GM12872 (cell line): ENCODE data around the gene AFF3.

Experiments
- TF ChIP-seq, protein P1 (sequence below): IDR thresholded peaks from 3 replicates; pipeline ENCODE4 v1.5.1; 2011; ENCODE audit warnings: low read depth, mild to moderate bottlenecking, low read length, moderate library complexity; ENCODE audit not compliant: insufficient read depth

Gene AFF3

DNA sequence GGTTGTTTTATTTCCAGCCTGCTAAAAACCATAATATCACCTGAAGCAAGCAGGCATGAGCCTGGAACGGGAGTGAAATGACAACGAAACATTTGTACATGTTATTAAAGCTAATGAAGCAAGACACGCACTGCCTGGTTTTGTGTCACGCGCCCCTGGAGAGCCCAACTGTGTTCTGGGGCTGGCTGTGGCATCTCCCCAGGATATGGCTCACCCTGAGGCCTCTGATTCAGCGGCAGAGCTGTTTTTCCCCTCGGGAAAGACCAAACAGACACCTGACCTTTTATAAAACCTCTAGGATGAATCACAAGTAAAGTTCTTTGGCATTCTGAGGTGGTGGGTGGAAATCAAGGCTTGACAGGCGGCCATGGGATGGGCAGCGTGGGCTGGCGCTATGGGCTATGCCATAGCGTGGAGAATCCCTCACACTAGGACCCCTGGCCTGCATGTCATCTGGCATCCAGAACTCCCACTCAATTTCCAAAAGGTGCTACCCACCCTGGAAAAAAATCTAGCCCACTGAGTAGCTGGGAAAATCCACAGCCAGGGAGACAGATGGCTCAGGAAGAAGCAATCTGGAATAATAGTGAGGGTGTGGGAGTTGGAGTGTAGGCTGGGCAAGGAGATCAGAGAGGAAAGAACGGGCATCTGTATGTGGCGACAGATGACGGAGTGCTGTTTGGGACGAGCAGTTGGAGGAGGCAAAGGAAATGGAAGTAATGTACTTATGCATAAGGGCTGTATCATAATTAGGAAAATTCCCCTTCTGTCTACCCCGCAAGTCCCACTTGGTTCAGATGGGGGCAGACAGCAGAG, 262.0 kb downstream of the AFF3 start:
- TF ChIP-seq, protein P1, sequence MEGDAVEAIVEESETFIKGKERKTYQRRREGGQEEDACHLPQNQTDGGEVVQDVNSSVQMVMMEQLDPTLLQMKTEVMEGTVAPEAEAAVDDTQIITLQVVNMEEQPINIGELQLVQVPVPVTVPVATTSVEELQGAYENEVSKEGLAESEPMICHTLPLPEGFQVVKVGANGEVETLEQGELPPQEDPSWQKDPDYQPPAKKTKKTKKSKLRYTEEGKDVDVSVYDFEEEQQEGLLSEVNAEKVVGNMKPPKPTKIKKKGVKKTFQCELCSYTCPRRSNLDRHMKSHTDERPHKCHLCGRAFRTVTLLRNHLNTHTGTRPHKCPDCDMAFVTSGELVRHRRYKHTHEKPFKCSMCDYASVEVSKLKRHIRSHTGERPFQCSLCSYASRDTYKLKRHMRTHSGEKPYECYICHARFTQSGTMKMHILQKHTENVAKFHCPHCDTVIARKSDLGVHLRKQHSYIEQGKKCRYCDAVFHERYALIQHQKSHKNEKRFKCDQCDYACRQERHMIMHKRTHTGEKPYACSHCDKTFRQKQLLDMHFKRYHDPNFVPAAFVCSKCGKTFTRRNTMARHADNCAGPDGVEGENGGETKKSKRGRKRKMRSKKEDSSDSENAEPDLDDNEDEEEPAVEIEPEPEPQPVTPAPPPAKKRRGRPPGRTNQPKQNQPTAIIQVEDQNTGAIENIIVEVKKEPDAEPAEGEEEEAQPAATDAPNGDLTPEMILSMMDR, result no peak

DNA sequence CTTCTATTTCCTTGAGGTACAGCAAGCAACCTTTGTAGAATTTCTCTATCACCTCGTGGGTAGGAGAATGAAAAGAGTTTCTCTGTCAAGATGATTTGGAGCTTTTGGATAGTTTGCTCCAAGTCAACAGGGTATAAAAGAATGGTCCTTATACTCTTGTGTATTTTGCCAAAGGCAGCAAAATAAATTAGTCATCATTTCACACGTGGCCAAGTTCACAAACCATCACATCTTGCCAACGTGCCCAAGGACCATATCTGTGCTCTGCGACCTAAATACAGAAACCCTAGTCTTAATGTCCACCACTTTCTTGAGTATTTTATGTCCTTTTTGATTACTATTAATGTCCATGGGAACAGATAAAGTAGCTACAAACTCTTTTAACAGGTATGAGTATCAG, 262.9 kb downstream of the AFF3 start:
- TF ChIP-seq, protein P1, result no peak

DNA sequence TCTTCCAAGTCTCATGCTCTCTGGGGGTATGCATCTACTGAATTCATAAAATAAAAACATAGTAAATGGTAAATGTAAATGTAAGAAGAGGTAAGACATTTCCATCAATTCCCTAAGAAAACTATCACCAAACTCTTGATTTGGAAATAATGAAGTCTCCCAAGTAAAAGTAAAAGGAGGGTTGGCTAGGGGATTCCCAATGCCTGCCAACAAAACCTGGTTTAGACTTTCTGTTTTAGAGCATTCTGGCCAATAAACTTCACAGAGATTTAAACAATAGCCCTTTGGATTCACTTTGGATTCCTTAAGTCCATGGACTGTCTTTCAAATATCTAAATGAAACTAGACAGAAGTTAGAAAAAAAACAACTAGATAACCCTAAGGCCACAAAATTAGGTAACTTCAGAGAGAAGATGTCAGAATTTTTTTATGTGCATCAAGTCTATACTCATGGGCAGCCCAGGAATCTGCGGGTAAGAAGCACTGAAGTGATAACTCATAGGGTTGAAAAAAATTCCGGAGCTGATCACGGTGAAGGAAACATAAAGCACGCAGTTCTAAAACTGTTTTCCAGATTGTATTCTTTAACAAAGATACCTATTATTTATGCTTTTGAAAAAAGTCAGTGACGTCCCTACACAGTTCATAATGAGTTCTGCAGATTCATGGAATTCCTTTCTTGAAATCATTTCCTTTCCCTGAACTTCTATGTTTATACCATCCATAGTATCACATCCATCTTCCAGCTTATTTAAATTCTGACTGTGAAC, 263.6 kb downstream of the AFF3 start:
- TF ChIP-seq, protein P1, result no peak

DNA sequence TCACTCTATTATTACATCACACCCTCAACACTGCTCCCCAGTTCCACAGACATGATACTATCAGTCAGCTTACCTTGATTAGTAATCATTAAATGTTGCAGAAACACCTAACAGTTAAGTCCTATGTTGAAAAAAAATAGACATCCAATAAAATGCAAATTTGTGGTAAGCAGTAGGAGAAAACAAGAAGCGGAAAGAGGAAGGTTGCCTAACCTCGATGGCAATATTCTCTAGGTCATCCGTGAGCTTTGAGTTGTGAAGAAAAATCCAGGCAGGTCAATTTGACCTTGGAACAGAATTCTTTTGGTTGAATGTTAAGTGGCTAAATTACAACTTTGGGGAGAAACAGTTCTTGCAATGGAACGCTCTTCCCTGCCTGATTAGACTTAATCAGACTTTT, 264.4 kb downstream of the AFF3 start:
- TF ChIP-seq, protein P1, result no peak

DNA sequence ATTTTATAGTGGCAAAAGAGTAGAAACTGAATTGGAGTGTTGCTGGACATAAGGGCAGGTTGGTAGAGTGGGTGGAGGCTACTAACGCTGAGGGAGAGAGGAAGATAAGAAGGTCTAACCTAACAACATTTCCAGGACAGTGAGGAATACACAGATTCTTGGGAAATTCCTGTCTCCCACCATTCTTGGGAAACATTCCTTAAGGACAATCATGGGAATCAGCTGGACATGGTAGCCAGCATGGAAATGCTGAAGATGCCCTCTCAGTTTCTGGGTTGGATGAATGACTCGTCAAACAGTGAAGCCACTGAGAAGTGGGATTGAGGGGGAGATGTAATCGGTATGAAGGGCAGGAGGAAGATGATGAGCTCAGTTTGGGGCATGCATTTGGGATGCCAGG, 265.4 kb downstream of the AFF3 start:
- TF ChIP-seq, protein P1, result no peak

DNA sequence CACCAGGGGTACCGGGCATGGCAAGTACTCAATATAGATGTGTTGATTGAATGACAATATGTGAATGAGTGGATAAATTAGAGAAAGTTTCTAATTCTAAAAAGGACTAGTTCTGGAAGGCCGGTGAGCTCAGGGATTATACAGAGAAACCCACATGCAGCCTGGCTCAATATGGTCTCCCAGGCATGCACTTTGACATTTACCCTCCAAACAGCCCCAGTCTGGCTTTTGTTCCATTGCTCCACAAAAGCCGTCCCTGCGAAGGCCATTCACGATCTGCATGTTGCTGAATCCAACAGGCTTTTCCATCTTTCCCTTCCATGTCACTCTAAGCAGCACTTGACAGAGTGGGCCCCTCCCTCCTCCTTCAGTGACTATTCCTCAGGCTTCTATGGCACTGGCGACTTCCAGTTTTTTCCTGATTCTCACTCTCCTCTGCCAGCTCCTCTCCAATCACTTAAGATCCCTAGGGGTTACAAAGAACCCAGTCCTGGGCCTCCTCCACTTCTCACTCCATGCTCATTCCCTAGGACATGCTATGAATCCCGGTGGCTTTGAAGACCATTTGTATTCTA, 266.7 kb downstream of the AFF3 start:
- TF ChIP-seq, protein P1, result no peak

DNA sequence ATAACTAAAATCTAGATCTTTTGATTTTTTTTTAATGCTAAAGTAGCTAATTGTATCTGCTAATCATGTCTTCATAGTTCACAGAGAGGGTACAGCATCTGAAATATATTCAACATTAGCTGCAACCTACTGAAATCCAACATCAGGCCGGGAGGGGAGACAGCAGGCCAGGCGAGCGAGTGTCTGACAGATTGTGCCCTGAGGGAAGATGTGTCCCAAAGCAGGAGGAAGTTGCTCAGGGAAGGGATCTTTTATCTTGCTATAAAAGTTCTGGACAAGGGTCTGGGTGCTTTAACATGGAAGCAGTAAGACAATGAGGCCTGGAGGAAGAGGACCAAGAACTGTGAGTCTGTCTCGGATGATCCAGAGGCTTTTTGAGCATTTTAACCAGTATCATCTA, 274.1 kb downstream of the AFF3 start:
- TF ChIP-seq, protein P1, result no peak
